Liver (tissue), 9 donors: Measurements from ENCODE around the gene SBK1. TPM values are rescaled to one million over a fixed set of nuclear protein-coding genes. Genes with fewer than 3 reads are reported as not detected.

Experiments
- DNase-seq: peaks from one replicate; pipeline ENCODE4 v3.0.0-alpha.2; 2017; ENCODE audit warnings: low spot score
- H3K27ac ChIP-seq, 2 donors: one replicate each; pipeline ENCODE4 v1.7.0; 2013; ENCODE audit warnings: inconsistent platforms in 2 of 2, low read length in 2 of 2, control low read depth in 1 of 2, low read depth in 1 of 2, mild to moderate bottlenecking in 1 of 2
- H3K27me3 ChIP-seq, 4 donors: one replicate each; pipeline versions ENCODE4 v1.6.1 to v1.7.0; 2013; ENCODE audit warnings: low read length in 3 of 4, inconsistent platforms in 1 of 4, mild to moderate bottlenecking in 1 of 4, moderate library complexity in 1 of 4; ENCODE audit not compliant: control insufficient read depth in 4 of 4, insufficient read depth in 4 of 4
- H3K36me3 ChIP-seq, 4 donors: one replicate each; pipeline versions ENCODE4 v1.6.1 to v1.7.0; 2013; ENCODE audit warnings: low read length in 3 of 4, mild to moderate bottlenecking in 3 of 4, low read depth in 1 of 4, moderate library complexity in 1 of 4; ENCODE audit not compliant: control insufficient read depth in 4 of 4, insufficient read depth in 3 of 4
- H3K4me1 ChIP-seq, 4 donors: one replicate each; pipeline versions ENCODE4 v1.6.1 to v1.7.0; 2013; ENCODE audit warnings: low read length in 3 of 4, mild to moderate bottlenecking in 3 of 4, moderate library complexity in 1 of 4; ENCODE audit not compliant: control insufficient read depth in 4 of 4, insufficient read depth in 4 of 4
- H3K4me3 ChIP-seq, 3 donors: one replicate each; pipeline versions ENCODE4 v1.6.1 to v1.7.0; 2013; ENCODE audit warnings: low read length in 3 of 3, control low read depth in 1 of 3, low read depth in 1 of 3, mild to moderate bottlenecking in 1 of 3
- H3K9ac ChIP-seq, 2 donors: one replicate each; pipeline ENCODE4 v1.7.0; 2013; ENCODE audit warnings: low read length in 2 of 2, mild to moderate bottlenecking in 2 of 2, moderate library complexity in 2 of 2, control low read depth in 1 of 2, low read depth in 1 of 2
- H3K9me3 ChIP-seq, 4 donors: one replicate each; pipeline versions ENCODE4 v1.6.1 to v1.7.0; 2013; ENCODE audit warnings: low read length in 3 of 4; ENCODE audit not compliant: control insufficient read depth in 4 of 4
- ATF3 ChIP-seq: IDR thresholded peaks from 2 replicates; pipeline ENCODE4 v1.6.1; 2016; ENCODE audit warnings: antibody characterized with exemption
- CTCF ChIP-seq: fragments of 150-350 bp; IDR thresholded peaks from 2 replicates; pipeline ENCODE4 v1.5.1; 2017; ENCODE audit warnings: improper control_type of control experiment, low read depth, low read length; ENCODE audit not compliant: missing input control
- EGR1 ChIP-seq, 2 donors: IDR thresholded peaks; 2 replicates each; pipeline ENCODE4 v1.6.1; 2016 to 2018; ENCODE audit warnings: antibody characterized with exemption in 2 of 2, low read depth in 2 of 2
- FOXA1 ChIP-seq: IDR thresholded peaks from 2 replicates; pipeline ENCODE4 v1.6.1; 2016; ENCODE audit warnings: antibody characterized with exemption
- FOXA2 ChIP-seq: IDR thresholded peaks from 2 replicates; pipeline ENCODE4 v1.6.1; 2016; ENCODE audit warnings: antibody characterized with exemption
- GABPA ChIP-seq, 2 donors: IDR thresholded peaks in 1 of 2; conservative IDR thresholded peaks in 1 of 2; 2 replicates each; pipeline ENCODE4 v1.6.1; 2016; ENCODE audit warnings: antibody characterized with exemption in 2 of 2, mild to moderate bottlenecking in 1 of 2, moderate library complexity in 1 of 2
- HNF4A ChIP-seq, 2 donors: conservative IDR thresholded peaks; 2 replicates each; pipeline ENCODE4 v1.6.1; 2016; ENCODE audit warnings: antibody characterized with exemption in 2 of 2, mild to moderate bottlenecking in 2 of 2
- HNF4G ChIP-seq: IDR thresholded peaks from 2 replicates; pipeline ENCODE4 v1.6.1; 2016; ENCODE audit warnings: antibody characterized with exemption
- JUND ChIP-seq, 2 donors: IDR thresholded peaks; 2 replicates each; pipeline ENCODE4 v1.6.1; 2016; ENCODE audit warnings: antibody characterized with exemption in 2 of 2
- MAX ChIP-seq: IDR thresholded peaks from 2 replicates; pipeline ENCODE4 v1.6.1; 2016; ENCODE audit warnings: antibody characterized with exemption
- NR2F2 ChIP-seq: IDR thresholded peaks from 2 replicates; pipeline ENCODE4 v1.6.1; 2016; ENCODE audit warnings: antibody characterized with exemption
- RAD21 ChIP-seq, 2 donors: IDR thresholded peaks; 2 replicates each; pipeline ENCODE4 v1.6.1; 2016; ENCODE audit warnings: antibody characterized with exemption in 2 of 2, mild to moderate bottlenecking in 2 of 2
- REST ChIP-seq: IDR thresholded peaks from 2 replicates; pipeline ENCODE4 v1.6.1; 2016; ENCODE audit warnings: antibody characterized with exemption, mild to moderate bottlenecking
- RXRA ChIP-seq, 2 donors: IDR thresholded peaks; 2 replicates each; pipeline ENCODE4 v1.6.1; 2017 to 2018; ENCODE audit warnings: antibody characterized with exemption in 2 of 2, mild to moderate bottlenecking in 1 of 2
- SP1 ChIP-seq: IDR thresholded peaks from 2 replicates; pipeline ENCODE4 v1.6.1; 2018; ENCODE audit warnings: antibody characterized with exemption, mild to moderate bottlenecking
- TAF1 ChIP-seq: conservative IDR thresholded peaks from 2 replicates; pipeline ENCODE4 v1.6.1; 2016; ENCODE audit warnings: antibody characterized with exemption, mild to moderate bottlenecking
- YY1 ChIP-seq: IDR thresholded peaks from 2 replicates; pipeline ENCODE4 v1.6.1; 2016; ENCODE audit warnings: antibody characterized with exemption, mild to moderate bottlenecking
- ZBTB33 ChIP-seq: IDR thresholded peaks from 2 replicates; pipeline ENCODE4 v1.6.1; 2016; ENCODE audit warnings: antibody characterized with exemption
- WGBS: extraction: QIAGEN DNeasy Blood & Tissue Kit; methylation state at CpG from one replicate; pipeline ENCODE4 v1.1.7; 2013; 5-methylcytosine and 5-hydroxymethylcytosine counted together
- polyA plus RNA-seq, 2 donors: library from polyadenylated mRNA; stranded (reverse) in 1 of 2; unstranded in 1 of 2; fragments of 200-250 nt in 1 of 2; fragments of >200 nt in 1 of 2; fragmentation: Nextera tagmentation in 1 of 2; extraction: Ambion mirVana in 1 of 2; gene quantifications; one replicate each; pipeline versions ENCODE4 v1.2.1 to v1.2.3, GENCODE V29; 2013 to 2015
- total RNA-seq, 2 donors: library from RNA; depleted of rRNA; stranded (reverse); fragments of >200 nt; gene quantifications; one replicate each; pipeline ENCODE4 v1.2.3, GENCODE V29; 2014
- donor health status: healthy.
- donor health status: healthy.
- donor health status: healthy.
- donor health status: healthy.
- donor health status: healthy.

Gene SBK1
- total and polyA plus RNA-seq, 4 donors, result 0.05 to 0.08 (median 0.07) TPM; not detected in 1

- Histone ChIP-seq H3K4me3 (no peak overlapping the region), H3K27ac (no peak overlapping the region), H3K4me1 (no peaks in the 10 kb centered on the region), H3K9me3 (no peaks in the 10 kb centered on the region), H3K36me3 (no peaks in the 10 kb centered on the region), H3K9ac (no peak overlapping the region), H3K27me3 (no peaks in the 10 kb centered on the region)
- 66% methylated on average over 3 of the region's 3 CpGs for WGBS
- no peak for DNase-seq
- TF ChIP-seq MAX, result no peak
- no peak for TF ChIP-seq HNF4A (conservative IDR thresholded peaks at IDR 0.05)
- TF ChIP-seq YY1, result no peak
- TF ChIP-seq EGR1 (IDR thresholded peaks at IDR 0.05; ENCODE audit: low read depth in 2 of 2), result no peak
- TF ChIP-seq FOXA1, result no peak
- TF ChIP-seq NR2F2, result no peak
- no peak for TF ChIP-seq RXRA (IDR thresholded peaks at IDR 0.05)
- no peak for TF ChIP-seq CTCF
- no peak for TF ChIP-seq SP1
- no peak for TF ChIP-seq GABPA (IDR thresholded peaks at IDR 0.05 in 1 of 2, conservative IDR thresholded peaks at IDR 0.05 in 1 of 2)
- TF ChIP-seq FOXA2, result no peak
These were observed 41.3 kb upstream of the SBK1 start for GRCh38 chr16:28250999-28251398.

GRCh38 chr16:28254158-28254557, 38.2 kb upstream of the SBK1 start:
- TF ChIP-seq REST, result no peak
- TF ChIP-seq ZBTB33, result no peak
- TF ChIP-seq RAD21 (IDR thresholded peaks at IDR 0.05), result no peak
- no peak for TF ChIP-seq JUND (IDR thresholded peaks at IDR 0.05)
- no peak for TF ChIP-seq HNF4G
- no peak for TF ChIP-seq YY1
- no peak for TF ChIP-seq MAX
- TF ChIP-seq FOXA1, result no peak
- no peak for TF ChIP-seq HNF4A (conservative IDR thresholded peaks at IDR 0.05)
- no peak for TF ChIP-seq ATF3
- TF ChIP-seq GABPA (IDR thresholded peaks at IDR 0.05 in 1 of 2, conservative IDR thresholded peaks at IDR 0.05 in 1 of 2), result no peak
- no peak for TF ChIP-seq CTCF
- TF ChIP-seq EGR1 (IDR thresholded peaks at IDR 0.05; ENCODE audit: low read depth in 2 of 2), result no peak
- no peak for TF ChIP-seq NR2F2
- no peak for TF ChIP-seq SP1
- no peak for TF ChIP-seq TAF1
- TF ChIP-seq FOXA2, result no peak
- TF ChIP-seq RXRA (IDR thresholded peaks at IDR 0.05), result no peak
- Histone ChIP-seq H3K27ac (no peak overlapping the region), H3K9me3 (no peaks in the 10 kb centered on the region), H3K4me1 (peaks cover 0 to 6% (median 0%) of the 10 kb centered on the region in 4 donors), H3K36me3 (no peaks in the 10 kb centered on the region), H3K27me3 (no peaks in the 10 kb centered on the region), H3K4me3 (no peak overlapping the region), H3K9ac (no peak overlapping the region)
- no peak for DNase-seq
- 83% methylated on average over 6 of the region's 6 CpGs for WGBS
